SH-SY5Y (cell line): Measurements from ENCODE around the gene POLRMT.

Experiments used
- GATA2 ChIP-seq: IDR thresholded peaks from 2 replicates; pipeline ENCODE4 v1.6.1; 2011; ENCODE audit warnings: mild to moderate bottlenecking, low read depth, low read length
- GATA3 ChIP-seq: IDR thresholded peaks from 2 replicates; pipeline ENCODE4 v1.6.1; 2011; ENCODE audit warnings: low read depth, mild to moderate bottlenecking, low read length, moderate library complexity

The POLRMT gene

GRCh38 chr19:642767-643727 lies 9.7 kb upstream of the POLRMT start:
- TF ChIP-seq GATA3, result no peak
- no peak for TF ChIP-seq GATA2

- TF ChIP-seq GATA2 (no peak), GATA3 (no peak)
Observed at GRCh38 chr19:641702-642101, 8.4 kb upstream of the POLRMT start.

GRCh38 chr19:640606-641189 lies 7.4 kb upstream of the POLRMT start:
- TF ChIP-seq GATA2, result no peak
- TF ChIP-seq GATA3, result no peak

GRCh38 chr19:640161-640558 lies 6.8 kb upstream of the POLRMT start:
- no peak for TF ChIP-seq GATA2
- no peak for TF ChIP-seq GATA3

- TF ChIP-seq GATA3, result no peak
Observed at GRCh38 chr19:639253-640160, 6.2 kb upstream of the POLRMT start, which contains the start of gene FGF22. Gene FGF22, plus strand, starts transcription at chr19:639879. Its CDS starts 47 bp downstream, at chr19:639926.

GRCh38 chr19:638906-639252 lies 5.5 kb upstream of the POLRMT start:
- TF ChIP-seq GATA2, result no peak
- TF ChIP-seq GATA3, result no peak

- TF ChIP-seq GATA2 (no peak), GATA3 (no peak)
Observed at GRCh38 chr19:634975-635652, 1.8 kb upstream of the POLRMT start.

GRCh38 chr19:633786-634639 lies 676 bp upstream of the POLRMT start:
- TF ChIP-seq GATA2 (no peak), GATA3 (no peak)

- TF ChIP-seq GATA3 (no peak), GATA2 (no peak)
Observed at GRCh38 chr19:632579-633067, 714 bp downstream of the POLRMT start.

- no peak for TF ChIP-seq GATA3
- TF ChIP-seq GATA2, result peak; percentile 32; the same call in 1 of the 2 replicates
Observed at GRCh38 chr19:629961-630714, 3.2 kb downstream of the POLRMT start.

- TF ChIP-seq GATA2 (no peak), GATA3 (no peak)
Observed at GRCh38 chr19:628168-628567, 5.2 kb downstream of the POLRMT start.

- TF ChIP-seq GATA2, result no peak
Observed at GRCh38 chr19:625257-625656, 8.1 kb downstream of the POLRMT start.
